Gastroesophageal sphincter (tissue), 4 donors: ENCODE results near the gene RNF11. TPM values are rescaled to one million over a fixed set of nuclear protein-coding genes. Genes with fewer than 3 reads are reported as not detected.

ENCODE experiments used
- ATAC-seq: fragments of 150-250 bp; one replicate; pipeline ENCODE4 v1.9.1; 2016; ENCODE audit warnings: mild to moderate bottlenecking, moderate library complexity
- H3K27ac ChIP-seq, 4 donors: fragments of 200-600 bp; sonication (generic) in 3 of 4; 1 replicate in 3 of 4; 2 replicates in 1 of 4; pipeline ENCODE4 v1.5.1; 2016 to 2019
- H3K27me3 ChIP-seq: fragments of 200-600 bp; sonication (generic); one replicate; pipeline ENCODE4 v1.5.1; 2019
- H3K36me3 ChIP-seq, 2 donors: fragments of 200-600 bp; sonication (generic); one replicate each; pipeline ENCODE4 v1.5.1; 2019; ENCODE audit warnings: control low read depth in 1 of 2
- H3K4me1 ChIP-seq, 3 donors: fragments of 200-600 bp; sonication (generic); 1 replicate in 2 of 3; 2 replicates in 1 of 3; pipeline ENCODE4 v1.5.1; 2016 to 2019; ENCODE audit warnings: control low read depth in 2 of 3
- H3K4me3 ChIP-seq, 2 donors: fragments of 200-600 bp; sonication (generic); one replicate each; pipeline ENCODE4 v1.5.1; 2019; ENCODE audit warnings: mild to moderate bottlenecking in 1 of 2, moderate library complexity in 1 of 2
- H3K9me3 ChIP-seq, 3 donors: fragments of 200-600 bp; sonication (generic); one replicate each; pipeline ENCODE4 v1.5.1; 2017 to 2019; ENCODE audit warnings: control low read depth in 2 of 3
- EP300 ChIP-seq: sonication (generic); formaldehyde crosslinking; IDR thresholded peaks from one replicate; pipeline ENCODE4 v1.6.1; 2017; ENCODE audit warnings: antibody characterized with exemption, mild to moderate bottlenecking
- POLR2A ChIP-seq, 2 donors: fragments of 450-650 bp; IDR thresholded peaks; one replicate each; pipeline ENCODE4 v1.6.1; 2017; ENCODE audit warnings: antibody characterized with exemption in 2 of 2, mild to moderate bottlenecking in 2 of 2, moderate library complexity in 1 of 2
- POLR2AphosphoS5 ChIP-seq: sonication (generic); formaldehyde crosslinking; IDR thresholded peaks from one replicate; pipeline ENCODE4 v1.6.1; 2017; ENCODE audit warnings: antibody characterized with exemption
- WGBS, 2 donors: methylation state at CpG; one replicate each; pipeline ENCODE4 v1.1.5; 2018; ENCODE audit warnings: low coverage in 1 of 2; 5-methylcytosine and 5-hydroxymethylcytosine counted together
- total RNA-seq, 4 donors: library from RNA; depleted of rRNA; stranded (reverse); fragments of >200 nt; gene quantifications; one replicate each; pipeline ENCODE4 v1.1.0, GENCODE V29; 2016
- TF ChIP-seq, protein P1 (sequence below), 4 experiments: fragments of 200-600 bp in 2 of 4; fragments of 450-650 bp in 2 of 4; sonication (generic) in 1 of 4; IDR thresholded peaks; one replicate each; pipeline ENCODE4 v1.5.1; 2017 to 2019; ENCODE audit warnings: antibody characterized with exemption in 4 of 4, mild to moderate bottlenecking in 2 of 4, moderate library complexity in 2 of 4

The RNF11 gene
- total RNA-seq, 4 donors from 2014 or later: 96.7 to 156 (median 118) TPM

- Histone ChIP-seq H3K4me1 (no peaks in the 10 kb centered on the region), H3K4me3 (no peak overlapping the region), H3K9me3 (no peaks in the 10 kb centered on the region), H3K27ac (no peak overlapping the region), H3K27me3 (peaks cover 6% of the 10 kb centered on the region), H3K36me3 (no peaks in the 10 kb centered on the region)
- no peak for TF ChIP-seq POLR2A (IDR thresholded peaks at IDR 0.05)
- TF ChIP-seq, protein P1, sequence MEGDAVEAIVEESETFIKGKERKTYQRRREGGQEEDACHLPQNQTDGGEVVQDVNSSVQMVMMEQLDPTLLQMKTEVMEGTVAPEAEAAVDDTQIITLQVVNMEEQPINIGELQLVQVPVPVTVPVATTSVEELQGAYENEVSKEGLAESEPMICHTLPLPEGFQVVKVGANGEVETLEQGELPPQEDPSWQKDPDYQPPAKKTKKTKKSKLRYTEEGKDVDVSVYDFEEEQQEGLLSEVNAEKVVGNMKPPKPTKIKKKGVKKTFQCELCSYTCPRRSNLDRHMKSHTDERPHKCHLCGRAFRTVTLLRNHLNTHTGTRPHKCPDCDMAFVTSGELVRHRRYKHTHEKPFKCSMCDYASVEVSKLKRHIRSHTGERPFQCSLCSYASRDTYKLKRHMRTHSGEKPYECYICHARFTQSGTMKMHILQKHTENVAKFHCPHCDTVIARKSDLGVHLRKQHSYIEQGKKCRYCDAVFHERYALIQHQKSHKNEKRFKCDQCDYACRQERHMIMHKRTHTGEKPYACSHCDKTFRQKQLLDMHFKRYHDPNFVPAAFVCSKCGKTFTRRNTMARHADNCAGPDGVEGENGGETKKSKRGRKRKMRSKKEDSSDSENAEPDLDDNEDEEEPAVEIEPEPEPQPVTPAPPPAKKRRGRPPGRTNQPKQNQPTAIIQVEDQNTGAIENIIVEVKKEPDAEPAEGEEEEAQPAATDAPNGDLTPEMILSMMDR (IDR thresholded peaks at IDR 0.05): no peak
- no peak for TF ChIP-seq POLR2AphosphoS5
- TF ChIP-seq EP300: no peak
- no peak for ATAC-seq
- WGBS, 2 donors: 86 to 100% methylated on average over 4 to 6 of the region's 11 CpGs
Measured at GRCh38 chr1:51320967-51321923, 85.2 kb downstream of the RNF11 start.

DNA sequence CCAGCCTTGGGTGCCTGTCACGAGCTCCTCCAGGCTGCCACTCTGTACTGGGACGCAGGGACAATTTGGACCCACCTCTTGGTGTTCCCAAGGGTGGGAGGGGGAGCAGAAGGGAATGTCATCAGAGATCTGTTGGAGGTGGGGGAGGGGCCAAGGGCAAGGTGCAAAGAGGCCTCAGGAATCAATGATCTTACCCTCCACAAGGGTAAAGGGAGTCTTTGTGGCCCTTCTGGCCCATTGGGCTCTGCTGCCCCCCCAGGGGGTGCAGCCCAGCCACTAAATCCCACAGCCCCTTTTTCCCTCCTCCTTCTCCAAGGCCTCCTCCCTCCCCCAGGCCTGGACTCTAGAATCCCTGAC lies 85.8 kb downstream of the RNF11 start:
- Histone ChIP-seq H3K27me3 (peaks cover 6% of the 10 kb centered on the region), H3K9me3 (no peaks in the 10 kb centered on the region), H3K27ac (no peak overlapping the region), H3K36me3 (no peaks in the 10 kb centered on the region), H3K4me3 (no peak overlapping the region), H3K4me1 (no peaks in the 10 kb centered on the region)
- TF ChIP-seq POLR2AphosphoS5 (no peak), POLR2A (IDR thresholded peaks at IDR 0.05) (no peak), EP300 (no peak)
- TF ChIP-seq, protein P1 (IDR thresholded peaks at IDR 0.05): no peak
- WGBS, 2 donors: 100% methylated on average over 2 of the region's 2 CpGs; no CpG with 5 or more reads in 1 of the 2 donors
- no peak for ATAC-seq

DNA sequence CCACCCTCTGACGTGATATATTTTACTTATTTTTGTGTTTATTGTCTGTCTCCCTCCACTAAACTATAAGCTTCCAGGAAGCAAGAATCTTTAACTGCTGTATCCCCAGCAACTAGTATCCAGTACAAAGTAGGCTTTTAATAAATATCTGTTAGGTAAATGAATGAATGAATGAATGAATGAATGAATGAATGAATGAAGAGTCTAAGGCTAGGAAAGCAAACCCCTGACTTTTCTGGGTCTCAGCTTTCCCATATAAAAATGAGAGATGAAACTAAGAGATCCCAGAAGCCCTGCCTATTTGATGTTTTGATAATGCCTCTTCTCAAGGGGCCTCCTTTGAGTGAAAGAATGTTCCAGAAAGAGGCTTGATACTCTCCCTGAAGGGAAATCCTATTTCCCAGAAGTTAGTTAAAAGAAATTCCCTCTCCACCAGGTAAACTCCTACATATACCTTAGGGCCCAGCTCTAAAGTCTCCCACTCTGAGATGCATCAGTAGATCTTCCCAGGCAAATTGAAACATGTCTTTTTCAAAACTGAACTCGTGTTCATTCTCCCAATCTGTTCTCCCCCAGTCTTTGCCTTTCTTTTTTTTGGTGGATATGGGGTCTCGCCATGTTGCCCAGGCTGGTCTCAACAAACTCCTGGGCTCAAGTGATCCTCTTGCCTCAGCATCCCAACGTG lies 86.5 kb downstream of the RNF11 start:
- no peak for ATAC-seq
- Histone ChIP-seq H3K4me3 (no peak overlapping the region), H3K4me1 (no peaks in the 10 kb centered on the region), H3K27ac (no peak overlapping the region), H3K27me3 (peaks cover 6% of the 10 kb centered on the region), H3K9me3 (no peaks in the 10 kb centered on the region), H3K36me3 (no peaks in the 10 kb centered on the region)
- TF ChIP-seq EP300 (no peak), POLR2A (IDR thresholded peaks at IDR 0.05) (no peak), POLR2AphosphoS5 (no peak)
- TF ChIP-seq, protein P1 (IDR thresholded peaks at IDR 0.05): no peak
- 77 to 81% methylated on average over 3 to 4 of the region's 4 CpGs for WGBS, 2 donors

Other genes with a start within 250 kb of the RNF11 start
- gene C1orf185, start 134.0 kb upstream of the RNF11 start, total RNA-seq: not detected
- gene TTC39A, start 94.3 kb downstream of the RNF11 start, total RNA-seq: 1 to 10 TPM in 1 of 4 donors, under 1 TPM in 3; 0.40 to 9.6 (median 0.70) TPM